Right atrium auricular region (tissue), 2 donors: ENCODE results near the gene LHPP. TPM values are rescaled to one million over a fixed set of nuclear protein-coding genes. Genes with fewer than 3 reads are reported as not detected.

Experiments used
- DNase-seq: peaks from one replicate; pipeline ENCODE4 v3.0.0-alpha.2; 2019; ENCODE audit warnings: low spot score
- H3K27ac ChIP-seq, 2 donors: fragments of 200-600 bp; sonication (generic); 1 replicate in 1 of 2; 2 replicates in 1 of 2; pipeline ENCODE4 v1.5.1; 2016 to 2019
- H3K27me3 ChIP-seq, 2 donors: fragments of 200-600 bp; sonication (generic); one replicate each; pipeline versions ENCODE4 v1.5.1 to v1.6.0; 2017 to 2019
- H3K36me3 ChIP-seq: fragments of 200-600 bp; sonication (generic); one replicate; pipeline ENCODE4 v1.5.1; 2016
- H3K4me1 ChIP-seq, 2 donors: fragments of 200-600 bp; sonication (generic); one replicate each; pipeline versions ENCODE4 v1.5.1 to v1.6.0; 2017 to 2019
- H3K4me3 ChIP-seq, 2 donors: fragments of 200-600 bp; sonication (generic); 1 replicate in 1 of 2; 2 replicates in 1 of 2; pipeline ENCODE4 v1.5.1; 2017 to 2019; ENCODE audit warnings: mild to moderate bottlenecking in 1 of 2, moderate library complexity in 1 of 2
- H3K9me3 ChIP-seq, 2 donors: fragments of 200-600 bp; sonication (generic); one replicate each; pipeline ENCODE4 v1.5.1; 2019
- CTCF ChIP-seq, 2 donors: fragments of 200-600 bp; sonication (generic); IDR thresholded peaks; one replicate each; pipeline ENCODE4 v1.5.1; 2019; ENCODE audit warnings: antibody characterized with exemption in 2 of 2
- total RNA-seq, 2 donors: library from RNA; depleted of rRNA; stranded (reverse); fragments of >200 nt; gene quantifications; one replicate each; pipeline ENCODE4 v1.1.0, GENCODE V29; 2016

The LHPP gene
- total RNA-seq, 2 donors from 2014 or later, result 10.3 to 23.7 TPM

GRCh38 chr10:124534826-124535601, 73.4 kb downstream of the LHPP start:
- no peaks in the 10 kb centered on the region for H3K9me3 ChIP-seq
- no peak overlapping the region for H3K4me3 ChIP-seq
- no peak for DNase-seq
- H3K27me3 ChIP-seq, result no peaks in the 10 kb centered on the region
- no peak for TF ChIP-seq CTCF (IDR thresholded peaks at IDR 0.05)
- H3K27ac ChIP-seq, result no peak overlapping the region
- H3K4me1 ChIP-seq, result peaks cover 0 to 9% of the 10 kb centered on the region in 2 donors
- H3K36me3 ChIP-seq, result no peaks in the 10 kb centered on the region

- TF ChIP-seq CTCF (IDR thresholded peaks at IDR 0.05), result no peak
- Histone ChIP-seq H3K4me1 (peaks cover 0 to 9% of the 10 kb centered on the region in 2 donors), H3K36me3 (no peaks in the 10 kb centered on the region), H3K27ac (no peak overlapping the region), H3K4me3 (no peak overlapping the region), H3K27me3 (no peaks in the 10 kb centered on the region), H3K9me3 (no peaks in the 10 kb centered on the region)
- no peak for DNase-seq
Measured at GRCh38 chr10:124535731-124536495, 74.3 kb downstream of the LHPP start.

GRCh38 chr10:124536496-124537050, 75.0 kb downstream of the LHPP start:
- H3K9me3 ChIP-seq, result no peaks in the 10 kb centered on the region
- no peak overlapping the region for H3K27ac ChIP-seq
- H3K4me1 ChIP-seq, result peaks cover 0 to 9% of the 10 kb centered on the region in 2 donors
- H3K36me3 ChIP-seq, result no peaks in the 10 kb centered on the region
- no peak for DNase-seq
- H3K27me3 ChIP-seq, result no peaks in the 10 kb centered on the region
- TF ChIP-seq CTCF (IDR thresholded peaks at IDR 0.05), result no peak
- H3K4me3 ChIP-seq, result no peak overlapping the region

- Histone ChIP-seq H3K36me3 (no peaks in the 10 kb centered on the region), H3K9me3 (no peaks in the 10 kb centered on the region), H3K27ac (no peak overlapping the region), H3K4me1 (peaks cover 0 to 9% of the 10 kb centered on the region in 2 donors), H3K4me3 (no peak overlapping the region), H3K27me3 (no peaks in the 10 kb centered on the region)
- no peak for TF ChIP-seq CTCF (IDR thresholded peaks at IDR 0.05)
- no peak for DNase-seq
Measured at GRCh38 chr10:124537166-124537725, 75.6 kb downstream of the LHPP start.

- Histone ChIP-seq H3K4me3 (no peak overlapping the region), H3K27ac (no peak overlapping the region), H3K4me1 (peaks cover 0 to 9% of the 10 kb centered on the region in 2 donors), H3K9me3 (no peaks in the 10 kb centered on the region), H3K36me3 (no peaks in the 10 kb centered on the region), H3K27me3 (no peaks in the 10 kb centered on the region)
- TF ChIP-seq CTCF (IDR thresholded peaks at IDR 0.05), result no peak
- no peak for DNase-seq
Measured at GRCh38 chr10:124537891-124538290, 76.3 kb downstream of the LHPP start.
